Left cardiac atrium (tissue), 4 donors: ENCODE measurements around the gene CASP3. TPM values are rescaled to one million over a fixed set of nuclear protein-coding genes. Genes with fewer than 3 reads are reported as not detected.
"Not testable (repeated sequence)": the region's sequence is repeated elsewhere in the genome, so short reads cannot be mapped to it uniquely, and the experiment has no call there.

Experiments
- ATAC-seq, 2 donors: fragments of 200-7000 bp; cut with Tn5 transposase; one replicate each; pipeline ENCODE4 v1.9.1; 2020; ENCODE audit warnings: mild to moderate bottlenecking in 2 of 2, moderate library complexity in 2 of 2
- DNase-seq: peaks from one replicate; pipeline ENCODE4 v3.0.0-alpha.2; 2020
- intact Hi-C, 2 donors: fragments of 100-400 bp; cut with DNase I; formaldehyde crosslinking; loops; one replicate each; pipeline versions ENCODE4 v1.14.1 to v1.15.1; 2022 to 2023
- total RNA-seq, 2 donors: library from RNA; stranded (reverse); fragmentation: NEBNext Ultra II Directional; extraction: Animal tissue kit (Norgen Biotek cat#: 25700); gene quantifications; one replicate each; pipeline ENCODE4 v1.2.1, GENCODE V29; 2021
- donor health status: DM: no; HTN: yes; CAD: no.
- donor health status: DM: no; HTN: yes; CAD: no; lungs with severe emphysema.
- donor health status: DM: yes; HTN: yes; CAD: no.
- donor health status: Dilated cardiomyopathy.

CASP3 gene
- total RNA-seq, 2 donors from 2014 or later: 10.2 to 12.0 TPM

DNA sequence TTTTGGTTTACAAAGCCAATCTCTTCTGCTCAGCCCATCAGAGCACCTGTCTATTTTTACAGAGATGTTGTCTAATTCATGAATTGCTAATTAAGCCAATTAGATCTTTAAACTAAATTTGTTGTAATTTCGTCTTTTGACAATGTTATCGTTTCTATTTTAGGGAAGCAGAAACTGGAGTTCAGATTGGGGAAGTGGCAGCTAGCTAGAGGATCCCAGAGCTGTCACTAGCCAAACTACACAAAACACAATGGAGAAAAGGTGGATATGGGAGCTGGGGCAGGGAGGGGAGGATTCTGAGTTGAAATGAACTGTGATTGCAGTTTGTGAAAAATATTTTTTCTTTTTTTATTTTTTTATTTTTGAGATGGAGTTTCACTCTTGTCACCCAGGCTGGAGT lies 35.8 kb downstream of the CASP3 start:
- no peak for DNase-seq
- no peak for ATAC-seq
- intact Hi-C loops: no loop called here

GRCh38 chr4:184612074-184612473 lies 37.2 kb downstream of the CASP3 start:
- DNase-seq: no peak
- ATAC-seq: no peak
- intact Hi-C loops: no loop called here

GRCh38 chr4:184607429-184607828 lies 41.8 kb downstream of the CASP3 start:
- intact Hi-C loops, DNase-seq, ATAC-seq: not testable (repeated sequence)

GRCh38 chr4:184602857-184603256 lies 46.4 kb downstream of the CASP3 start:
- intact Hi-C loops: not testable (repeated sequence)

DNA sequence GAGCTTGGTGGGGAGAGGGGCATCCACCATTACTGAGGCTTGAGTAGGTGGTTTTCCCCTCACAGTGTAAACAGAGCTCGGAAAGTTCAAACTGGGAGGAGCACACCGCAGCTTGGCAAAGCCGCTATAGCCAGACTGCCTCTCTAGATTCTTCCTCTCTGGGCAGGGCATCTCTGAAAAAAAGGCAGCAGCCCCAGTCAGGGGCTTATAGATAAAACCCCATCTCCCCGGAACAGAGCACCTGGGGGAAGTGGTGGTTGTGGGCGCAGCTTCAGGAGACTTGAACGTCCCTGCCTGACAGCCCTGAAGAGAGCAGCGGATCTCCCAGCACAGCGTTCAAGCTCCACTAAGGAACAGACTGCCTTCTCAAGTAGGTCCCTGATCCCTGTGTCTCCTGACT lies 48.3 kb downstream of the CASP3 start:
- ATAC-seq, DNase-seq, intact Hi-C loops: not testable (repeated sequence)

More at GRCh38 chr4:184602857-184603256, 46.4 kb downstream of the CASP3 start:
- ATAC-seq, DNase-seq: not testable (repeated sequence)

- no peak for DNase-seq
- ATAC-seq: peak in 1 of 2 donors; percentile 73
- intact Hi-C loops: no loop called here
These were observed 49.6 kb downstream of the CASP3 start for GRCh38 chr4:184599492-184600135.

- DNase-seq (peak; percentile 40), ATAC-seq (peak; percentile 75 to 77)
- intact Hi-C loops: no loop called here
These were observed 50.3 kb downstream of the CASP3 start for GRCh38 chr4:184598753-184599491.

GRCh38 chr4:184596617-184597185 lies 52.5 kb downstream of the CASP3 start:
- ATAC-seq: peak in 1 of 2 donors; percentile 73
- intact Hi-C loops: no loop called here
- DNase-seq: no peak

GRCh38 chr4:184596044-184596616 lies 53.1 kb downstream of the CASP3 start:
- ATAC-seq: peak in 1 of 2 donors; percentile 10
- DNase-seq: no peak
- intact Hi-C loops: no loop called here

- intact Hi-C loops: no loop called here
- ATAC-seq: no peak
- no peak for DNase-seq
These were observed 53.8 kb downstream of the CASP3 start for GRCh38 chr4:184595430-184595829.

- DNase-seq (no peak), ATAC-seq (no peak)
- intact Hi-C loops: no loop called here
These were observed 55.8 kb downstream of the CASP3 start for GRCh38 chr4:184593461-184593860.

DNA sequence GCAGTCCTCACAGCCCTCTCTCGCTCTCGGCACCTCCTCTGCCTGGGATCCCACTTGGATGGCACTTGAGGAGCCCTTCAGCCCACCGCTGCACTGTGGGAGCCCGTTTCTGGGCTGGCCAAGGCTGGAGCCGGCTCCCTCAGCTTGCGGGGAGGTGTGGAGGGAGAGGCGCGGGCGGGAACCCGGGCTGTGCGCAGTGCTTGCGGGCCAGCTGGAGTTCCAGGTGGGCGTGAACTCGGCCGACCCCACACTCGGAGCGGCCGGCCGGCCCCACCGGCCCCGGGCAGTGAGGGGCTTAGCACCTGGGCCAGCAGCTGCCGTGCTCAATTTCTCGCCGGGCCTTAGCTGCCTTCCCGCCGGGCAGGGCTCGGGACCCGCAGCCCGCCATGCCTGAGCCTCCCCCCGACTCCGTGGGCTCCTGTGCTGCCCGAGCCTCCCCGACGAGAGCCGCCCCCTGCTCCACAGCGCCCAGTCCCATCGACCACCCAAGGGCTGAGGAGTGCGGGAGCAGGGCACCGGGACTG lies 57.4 kb downstream of the CASP3 start:
- ATAC-seq, intact Hi-C loops, DNase-seq: not testable (repeated sequence)

DNA sequence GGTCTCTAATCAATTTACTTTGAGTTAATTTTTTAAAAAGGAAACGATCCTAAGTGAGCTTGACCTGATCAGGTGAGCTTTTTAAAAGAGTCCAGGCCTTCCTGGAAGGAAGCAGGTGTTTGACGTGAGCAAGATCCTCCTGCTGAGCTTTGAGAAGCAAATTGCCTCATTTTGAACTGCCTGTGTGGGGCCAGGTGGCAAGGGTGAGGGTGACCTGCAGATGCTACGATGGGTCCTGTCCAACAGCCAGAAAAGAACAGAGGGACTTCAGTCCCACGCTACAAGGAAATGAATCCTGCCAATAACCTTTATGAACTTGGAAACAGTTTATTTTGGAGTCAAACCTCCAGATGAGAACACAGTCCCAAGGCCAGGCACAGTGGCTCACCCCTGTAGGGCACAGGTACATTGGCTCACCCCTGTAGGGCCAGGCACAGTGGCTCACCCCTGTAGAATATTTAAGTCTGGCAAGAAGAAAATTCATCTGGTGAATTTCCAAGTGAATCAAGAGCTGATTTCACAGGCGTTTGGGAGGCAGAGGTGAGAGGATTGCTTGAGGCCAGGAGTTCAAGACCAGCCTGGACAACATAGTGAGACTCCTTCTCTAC lies 58.1 kb downstream of the CASP3 start:
- no peak for ATAC-seq
- no peak for DNase-seq
- intact Hi-C loops: no loop called here

DNA sequence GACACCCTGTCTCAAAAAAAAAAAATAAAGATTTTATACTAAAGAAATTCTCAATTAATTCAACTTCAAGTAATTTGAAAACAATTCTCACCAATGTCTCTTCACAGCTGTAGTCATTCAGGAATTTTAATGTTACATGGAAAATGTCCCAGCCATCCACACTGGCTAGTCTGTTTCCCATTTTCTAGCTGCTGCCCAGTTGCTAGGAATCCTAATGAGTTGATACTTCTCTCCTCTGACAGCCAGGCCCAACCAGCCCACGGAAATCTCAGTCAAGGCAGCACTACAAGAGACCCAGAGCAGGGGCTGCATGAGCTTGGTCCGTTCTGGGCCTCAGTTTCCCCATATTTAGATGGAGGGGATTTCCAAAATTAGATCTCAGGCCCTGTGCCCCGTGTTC lies 59.1 kb downstream of the CASP3 start:
- intact Hi-C loops: no loop called here
- no peak for ATAC-seq

GRCh38 chr4:184588893-184589292 lies 60.4 kb downstream of the CASP3 start:
- no peak for ATAC-seq
- intact Hi-C loops: no loop called here
- no peak for DNase-seq

More for the DNA sequence above, 59.1 kb downstream of the CASP3 start:
- no peak for DNase-seq

DNA sequence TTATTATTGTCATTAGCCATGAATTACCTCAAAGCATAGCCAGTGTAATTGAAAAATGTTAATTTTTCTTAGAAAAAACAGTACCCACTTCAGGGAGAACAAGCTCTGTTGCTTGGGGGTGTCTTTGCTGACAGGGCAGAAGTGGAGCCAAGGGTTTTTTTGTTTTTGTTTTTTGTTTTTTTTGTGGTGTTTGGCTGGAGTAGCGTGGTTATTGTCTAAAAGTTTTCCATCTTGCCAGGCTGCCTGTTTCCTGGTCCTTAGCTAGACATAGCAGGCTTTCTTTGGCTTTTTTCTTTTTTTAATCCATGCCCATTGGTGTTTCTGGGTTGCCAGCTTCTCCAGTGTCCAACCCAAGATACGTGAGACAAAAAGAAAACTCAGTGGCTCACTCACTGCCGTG lies 61.5 kb downstream of the CASP3 start:
- no peak for ATAC-seq
- intact Hi-C loops: no loop called here
- no peak for DNase-seq

DNA sequence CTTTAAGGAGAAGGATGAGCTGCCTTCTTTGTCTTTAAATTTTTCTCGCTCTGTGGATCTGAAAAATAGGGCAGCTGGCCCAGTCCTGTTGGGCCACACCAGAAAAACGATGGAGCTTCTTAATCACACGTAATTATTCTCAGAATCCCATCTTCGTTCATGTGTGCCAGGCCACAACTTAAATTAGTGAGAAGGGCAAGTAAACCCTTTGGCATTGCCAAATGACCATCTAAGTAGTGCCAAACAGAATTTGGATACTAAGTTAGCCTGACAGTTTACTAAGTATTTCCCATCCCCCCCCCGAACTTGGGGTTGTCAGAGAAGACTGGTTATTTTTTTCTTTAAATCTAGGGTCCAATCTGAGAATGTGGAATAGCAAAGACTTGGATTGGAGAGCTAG lies 62.0 kb downstream of the CASP3 start:
- intact Hi-C loops: no loop called here
- DNase-seq (no peak), ATAC-seq (no peak)

- ATAC-seq (no peak), DNase-seq (no peak)
- intact Hi-C loops: no loop called here
These were observed 65.3 kb downstream of the CASP3 start for GRCh38 chr4:184583738-184584502.
